Peyer's patch (tissue), 4 donors: Measurements from ENCODE around the gene C1GALT1. TPM values are rescaled to one million over a fixed set of nuclear protein-coding genes. Genes with fewer than 3 reads are reported as not detected.

Source experiments
- DNase-seq, 3 donors: peaks; one replicate each; pipeline ENCODE4 v3.0.0-alpha.2; 2017 to 2019
- H3K27ac ChIP-seq, 4 donors: fragments of 200-600 bp; sonication (generic); one replicate each; pipeline ENCODE4 v1.5.1; 2016 to 2019
- H3K27me3 ChIP-seq, 2 donors: fragments of 200-600 bp; sonication (generic); one replicate each; pipeline ENCODE4 v1.5.1; 2019
- H3K36me3 ChIP-seq, 3 donors: fragments of 200-600 bp; sonication (generic); one replicate each; pipeline ENCODE4 v1.5.1; 2016 to 2019
- H3K4me1 ChIP-seq, 4 donors: fragments of 200-600 bp; sonication (generic); one replicate each; pipeline ENCODE4 v1.5.1; 2016 to 2019
- H3K4me3 ChIP-seq, 4 donors: fragments of 200-600 bp; sonication (generic); 1 replicate in 3 of 4; 2 replicates in 1 of 4; pipeline ENCODE4 v1.5.1; 2016 to 2019; ENCODE audit warnings: mild to moderate bottlenecking in 1 of 4
- H3K9me3 ChIP-seq, 4 donors: fragments of 200-600 bp; sonication (generic); one replicate each; pipeline ENCODE4 v1.5.1; 2016 to 2019; ENCODE audit warnings: mild to moderate bottlenecking in 1 of 4
- POLR2A ChIP-seq, 2 donors: fragments of 450-650 bp; IDR thresholded peaks; one replicate each; pipeline ENCODE4 v1.5.1; 2017; ENCODE audit warnings: antibody characterized with exemption in 2 of 2, mild to moderate bottlenecking in 2 of 2, moderate library complexity in 2 of 2
- total RNA-seq, 4 donors: library from RNA; depleted of rRNA; stranded (reverse); fragments of >200 nt; gene quantifications; one replicate each; pipeline ENCODE4 v1.1.0, GENCODE V29; 2016
- TF ChIP-seq, protein P1 (sequence below), 6 experiments: fragments of 450-650 bp in 4 of 6; fragments of 200-600 bp in 2 of 6; sonication (generic) in 1 of 6; IDR thresholded peaks; one replicate each; pipeline ENCODE4 v1.5.1; 2017 to 2019; ENCODE audit warnings: antibody characterized with exemption in 6 of 6, mild to moderate bottlenecking in 3 of 6, moderate library complexity in 1 of 6

C1GALT1 gene
- total RNA-seq, 4 donors from 2014 or later: 23.1 to 63.3 (median 34.8) TPM

- H3K4me1 ChIP-seq: no peaks in the 10 kb centered on the region
- H3K36me3 ChIP-seq: no peaks in the 10 kb centered on the region
- DNase-seq: no peak
- H3K4me3 ChIP-seq: no peak overlapping the region
- no peaks in the 10 kb centered on the region for H3K9me3 ChIP-seq
- TF ChIP-seq, protein P1, sequence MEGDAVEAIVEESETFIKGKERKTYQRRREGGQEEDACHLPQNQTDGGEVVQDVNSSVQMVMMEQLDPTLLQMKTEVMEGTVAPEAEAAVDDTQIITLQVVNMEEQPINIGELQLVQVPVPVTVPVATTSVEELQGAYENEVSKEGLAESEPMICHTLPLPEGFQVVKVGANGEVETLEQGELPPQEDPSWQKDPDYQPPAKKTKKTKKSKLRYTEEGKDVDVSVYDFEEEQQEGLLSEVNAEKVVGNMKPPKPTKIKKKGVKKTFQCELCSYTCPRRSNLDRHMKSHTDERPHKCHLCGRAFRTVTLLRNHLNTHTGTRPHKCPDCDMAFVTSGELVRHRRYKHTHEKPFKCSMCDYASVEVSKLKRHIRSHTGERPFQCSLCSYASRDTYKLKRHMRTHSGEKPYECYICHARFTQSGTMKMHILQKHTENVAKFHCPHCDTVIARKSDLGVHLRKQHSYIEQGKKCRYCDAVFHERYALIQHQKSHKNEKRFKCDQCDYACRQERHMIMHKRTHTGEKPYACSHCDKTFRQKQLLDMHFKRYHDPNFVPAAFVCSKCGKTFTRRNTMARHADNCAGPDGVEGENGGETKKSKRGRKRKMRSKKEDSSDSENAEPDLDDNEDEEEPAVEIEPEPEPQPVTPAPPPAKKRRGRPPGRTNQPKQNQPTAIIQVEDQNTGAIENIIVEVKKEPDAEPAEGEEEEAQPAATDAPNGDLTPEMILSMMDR (IDR thresholded peaks at IDR 0.05): no peak
- no peak for TF ChIP-seq POLR2A (IDR thresholded peaks at IDR 0.05)
- no peaks in the 10 kb centered on the region for H3K27me3 ChIP-seq
- no peak overlapping the region for H3K27ac ChIP-seq
Observed at GRCh38 chr7:7209412-7210050, 27.2 kb downstream of the C1GALT1 start.

DNA sequence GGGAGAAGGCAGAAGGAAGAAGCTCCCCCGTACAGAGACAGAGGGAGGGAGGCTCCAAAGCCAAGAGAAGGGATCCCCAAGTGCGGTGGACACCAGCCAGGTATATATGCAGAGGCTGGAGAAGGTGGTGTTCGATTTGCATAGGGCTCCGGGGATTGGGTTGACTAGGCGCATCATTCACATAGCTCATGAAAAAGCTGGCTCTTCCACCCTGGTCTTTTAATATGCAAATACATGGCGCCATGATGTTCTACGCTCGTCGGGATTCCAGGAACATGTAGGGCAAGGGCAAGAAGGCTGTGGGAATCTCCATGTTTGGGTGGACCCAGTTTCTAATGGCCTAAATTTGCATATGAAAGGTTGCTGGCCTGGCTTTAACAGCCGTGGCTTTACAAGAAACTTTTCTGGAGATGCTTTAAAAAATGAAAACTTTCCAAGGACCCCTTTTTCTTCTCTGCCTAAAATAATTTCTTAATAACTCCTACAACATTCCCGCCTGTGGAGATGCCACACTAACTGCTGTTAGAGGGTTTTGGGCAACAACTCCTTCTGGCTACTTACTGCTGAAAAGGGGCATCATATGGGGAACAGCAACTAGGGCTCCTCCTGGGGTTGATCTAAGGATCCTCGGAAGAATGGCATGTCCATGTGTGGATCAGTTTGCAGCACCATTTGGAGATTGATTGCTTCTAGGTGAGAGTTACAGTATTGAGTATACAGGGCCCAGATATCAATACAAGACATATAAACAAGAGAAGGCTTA lies 28.3 kb downstream of the C1GALT1 start:
- no peak for DNase-seq
- H3K27ac ChIP-seq: no peak overlapping the region
- no peak overlapping the region for H3K4me3 ChIP-seq
- TF ChIP-seq, protein P1 (IDR thresholded peaks at IDR 0.05): no peak
- TF ChIP-seq POLR2A (IDR thresholded peaks at IDR 0.05): no peak
- H3K9me3 ChIP-seq: no peaks in the 10 kb centered on the region
- H3K27me3 ChIP-seq: no peaks in the 10 kb centered on the region
- H3K4me1 ChIP-seq: no peaks in the 10 kb centered on the region
- H3K36me3 ChIP-seq: peaks cover 0 to 5% (median 0%) of the 10 kb centered on the region in 3 donors

GRCh38 chr7:7212612-7213011 lies 30.3 kb downstream of the C1GALT1 start:
- H3K9me3 ChIP-seq: no peaks in the 10 kb centered on the region
- peaks cover 0 to 19% (median 0%) of the 10 kb centered on the region in 3 donors for H3K36me3 ChIP-seq
- TF ChIP-seq, protein P1 (IDR thresholded peaks at IDR 0.05): no peak
- TF ChIP-seq POLR2A (IDR thresholded peaks at IDR 0.05): no peak
- no peak for DNase-seq
- H3K4me3 ChIP-seq: no peak overlapping the region
- no peaks in the 10 kb centered on the region for H3K4me1 ChIP-seq
- no peaks in the 10 kb centered on the region for H3K27me3 ChIP-seq
- no peak overlapping the region for H3K27ac ChIP-seq

GRCh38 chr7:7214398-7215347 lies 32.3 kb downstream of the C1GALT1 start:
- H3K4me3 ChIP-seq: no peak overlapping the region
- TF ChIP-seq, protein P1 (IDR thresholded peaks at IDR 0.05): no peak
- TF ChIP-seq POLR2A (IDR thresholded peaks at IDR 0.05): no peak
- no peak for DNase-seq

DNA sequence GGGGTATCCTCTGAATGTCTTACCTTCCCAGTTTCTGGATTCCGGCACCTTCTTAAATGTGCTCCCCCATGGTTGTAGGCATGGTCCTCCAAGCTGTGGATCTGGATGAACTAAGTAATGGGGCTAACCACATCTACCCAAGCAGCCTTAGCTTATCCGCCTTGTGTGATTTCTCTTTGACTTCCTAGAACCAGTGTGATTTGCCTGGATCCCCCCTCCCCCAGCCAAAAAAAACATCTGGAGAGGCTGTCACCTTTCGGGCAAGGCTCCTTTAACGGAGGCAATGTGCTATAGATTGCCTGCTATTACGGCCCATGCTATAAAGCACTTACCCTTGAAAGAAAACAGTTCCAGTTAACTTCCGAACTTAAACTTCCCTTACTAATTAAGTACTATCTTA lies 33.9 kb downstream of the C1GALT1 start:
- TF ChIP-seq POLR2A (IDR thresholded peaks at IDR 0.05): no peak
- TF ChIP-seq, protein P1 (IDR thresholded peaks at IDR 0.05): no peak
- peaks cover 0 to 19% (median 0%) of the 10 kb centered on the region in 3 donors for H3K36me3 ChIP-seq
- H3K27me3 ChIP-seq: no peaks in the 10 kb centered on the region
- no peaks in the 10 kb centered on the region for H3K4me1 ChIP-seq
- no peaks in the 10 kb centered on the region for H3K9me3 ChIP-seq
- no peak overlapping the region for H3K4me3 ChIP-seq
- no peak overlapping the region for H3K27ac ChIP-seq
- DNase-seq: no peak

More at GRCh38 chr7:7214398-7215347, 32.3 kb downstream of the C1GALT1 start:
- Histone ChIP-seq H3K4me1 (no peaks in the 10 kb centered on the region), H3K27ac (no peak overlapping the region), H3K9me3 (no peaks in the 10 kb centered on the region), H3K27me3 (no peaks in the 10 kb centered on the region), H3K36me3 (peaks cover 0 to 19% (median 0%) of the 10 kb centered on the region in 3 donors)
